WTC11 (cell line): ENCODE results near the gene RCAN2.

Experiments used
- CREB1 ChIP-seq: sonication (generic); formaldehyde crosslinking; IDR thresholded peaks from 2 replicates; pipeline ENCODE4 v1.8.0; 2023; ENCODE audit warnings: mild to moderate bottlenecking, missing genetic modification reagents
- CTCF ChIP-seq: fragments of 200-600 bp; IDR thresholded peaks from 2 replicates; pipeline ENCODE4 v1.8.0; 2022; ENCODE audit warnings: antibody characterized with exemption
- ETV6 ChIP-seq: sonication (generic); formaldehyde crosslinking; IDR thresholded peaks from 2 replicates; pipeline ENCODE4 v1.8.1; 2022; ENCODE audit warnings: mild to moderate bottlenecking, missing genetic modification reagents
- JUN ChIP-seq: sonication (generic); formaldehyde crosslinking; IDR thresholded peaks from 2 replicates; pipeline ENCODE4 v1.8.0; 2023; ENCODE audit warnings: mild to moderate bottlenecking, missing genetic modification reagents
- NR2C2 ChIP-seq: sonication (generic); formaldehyde crosslinking; IDR thresholded peaks from 2 replicates; pipeline ENCODE4 v1.8.0; 2022; ENCODE audit warnings: mild to moderate bottlenecking, missing genetic modification reagents
- SMAD3 ChIP-seq: sonication (generic); formaldehyde crosslinking; IDR thresholded peaks from 2 replicates; pipeline ENCODE4 v1.8.0; 2022; ENCODE audit warnings: missing genetic modification reagents, mild to moderate bottlenecking, borderline replicate concordance
- SMAD4 ChIP-seq: sonication (generic); formaldehyde crosslinking; IDR thresholded peaks from 2 replicates; pipeline ENCODE4 v1.8.0; 2022; ENCODE audit warnings: mild to moderate bottlenecking, missing genetic modification reagents
- TEAD1 ChIP-seq: sonication (generic); formaldehyde crosslinking; IDR thresholded peaks from 2 replicates; pipeline ENCODE4 v1.8.0; 2022; ENCODE audit warnings: mild to moderate bottlenecking, missing genetic modification reagents
- USF2 ChIP-seq: sonication (generic); formaldehyde crosslinking; IDR thresholded peaks from 2 replicates; pipeline ENCODE4 v1.8.1; 2023; ENCODE audit warnings: mild to moderate bottlenecking, missing genetic modification reagents, moderate library complexity
- TF ChIP-seq, protein P1 (sequence below): fragments of 250-450 bp; sonication (Bioruptor Pico); IDR thresholded peaks from 2 replicates; pipeline ENCODE4 v1.9.0; 2021; ENCODE audit warnings: moderate library complexity, mild to moderate bottlenecking, inconsistent platforms, borderline replicate concordance
- TF ChIP-seq, protein P2 (sequence below): sonication (generic); formaldehyde crosslinking; IDR thresholded peaks from 2 replicates; pipeline ENCODE4 v1.8.1; 2022; ENCODE audit warnings: low read depth, missing genetic modification reagents, borderline replicate concordance

- TF ChIP-seq CTCF (no peak), SMAD4 (CRISPR knock-in tag) (no peak), JUN (CRISPR knock-in tag) (no peak), CREB1 (CRISPR knock-in tag) (no peak), SMAD3 (CRISPR knock-in tag) (no peak), NR2C2 (CRISPR knock-in tag) (no peak), USF2 (CRISPR knock-in tag) (no peak), ETV6 (no peak), TEAD1 (no peak)
- TF ChIP-seq, protein P1, sequence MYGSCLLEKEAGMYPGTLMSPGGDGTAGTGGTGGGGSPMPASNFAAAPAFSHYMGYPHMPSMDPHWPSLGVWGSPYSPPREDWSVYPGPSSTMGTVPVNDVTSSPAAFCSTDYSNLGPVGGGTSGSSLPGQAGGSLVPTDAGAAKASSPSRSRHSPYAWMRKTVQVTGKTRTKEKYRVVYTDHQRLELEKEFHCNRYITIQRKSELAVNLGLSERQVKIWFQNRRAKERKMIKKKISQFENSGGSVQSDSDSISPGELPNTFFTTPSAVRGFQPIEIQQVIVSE (CRISPR knock-in tag): no peak
- TF ChIP-seq, protein P2, sequence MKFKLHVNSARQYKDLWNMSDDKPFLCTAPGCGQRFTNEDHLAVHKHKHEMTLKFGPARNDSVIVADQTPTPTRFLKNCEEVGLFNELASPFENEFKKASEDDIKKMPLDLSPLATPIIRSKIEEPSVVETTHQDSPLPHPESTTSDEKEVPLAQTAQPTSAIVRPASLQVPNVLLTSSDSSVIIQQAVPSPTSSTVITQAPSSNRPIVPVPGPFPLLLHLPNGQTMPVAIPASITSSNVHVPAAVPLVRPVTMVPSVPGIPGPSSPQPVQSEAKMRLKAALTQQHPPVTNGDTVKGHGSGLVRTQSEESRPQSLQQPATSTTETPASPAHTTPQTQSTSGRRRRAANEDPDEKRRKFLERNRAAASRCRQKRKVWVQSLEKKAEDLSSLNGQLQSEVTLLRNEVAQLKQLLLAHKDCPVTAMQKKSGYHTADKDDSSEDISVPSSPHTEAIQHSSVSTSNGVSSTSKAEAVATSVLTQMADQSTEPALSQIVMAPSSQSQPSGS (CRISPR knock-in tag): no peak
Observed at GRCh38 chr6:46367354-46368168, 123.7 kb downstream of the RCAN2 start.
